Kidney (tissue), 14 donors: ENCODE measurements around the gene INHBB. TPM values are rescaled to one million over a fixed set of nuclear protein-coding genes. Genes with fewer than 3 reads are reported as not detected.

Source experiments
- DNase-seq, 5 donors: peaks; one replicate each; pipeline ENCODE4 v3.0.0-alpha.2; 2013 to 2020
- FAIRE-seq: peaks from 2 replicates; lab custom pipeline; 2012; peaks lifted over from hg19 to GRCh38; lab: Jason Lieb, UNC
- H3K27ac ChIP-seq, 2 donors: one replicate each; pipeline ENCODE4 v1.7.0; 2013; ENCODE audit warnings: low read depth in 2 of 2, low read length in 2 of 2, inconsistent platforms in 1 of 2
- H3K27me3 ChIP-seq: one replicate; pipeline ENCODE4 v1.7.1; 2013; ENCODE audit warnings: low read length, inconsistent platforms; ENCODE audit not compliant: control insufficient read depth, insufficient read depth
- H3K36me3 ChIP-seq, 3 donors: one replicate each; pipeline versions ENCODE4 v1.7.0 to v1.7.1; 2013; ENCODE audit warnings: low read length in 3 of 3, control low read depth in 1 of 3, inconsistent platforms in 1 of 3; ENCODE audit not compliant: insufficient read depth in 3 of 3, control insufficient read depth in 2 of 3
- H3K4me1 ChIP-seq, 3 donors: one replicate each; pipeline versions ENCODE4 v1.7.0 to v1.7.1; 2013; ENCODE audit warnings: low read length in 3 of 3, inconsistent platforms in 1 of 3, low read depth in 1 of 3; ENCODE audit not compliant: control insufficient read depth in 2 of 3, insufficient read depth in 2 of 3
- H3K4me3 ChIP-seq, 3 donors: one replicate each; pipeline versions ENCODE4 v1.7.0 to v1.8.1; 2013; ENCODE audit warnings: low read length in 3 of 3, control low read depth in 1 of 3, inconsistent platforms in 1 of 3
- H3K9ac ChIP-seq, 3 donors: one replicate each; pipeline versions ENCODE4 v1.7.0 to v1.7.1; 2013; ENCODE audit warnings: low read length in 3 of 3, control low read depth in 1 of 3, inconsistent platforms in 1 of 3
- H3K9me3 ChIP-seq, 3 donors: one replicate each; pipeline versions ENCODE4 v1.7.0 to v1.7.1; 2013; ENCODE audit warnings: low read length in 3 of 3, control low read depth in 1 of 3, inconsistent platforms in 1 of 3; ENCODE audit not compliant: control insufficient read depth in 2 of 3, insufficient read depth in 1 of 3
- CTCF ChIP-seq: IDR thresholded peaks from 3 replicates; pipeline ENCODE4 v1.5.1; 2012; ENCODE audit warnings: mild to moderate bottlenecking, moderate library complexity, borderline replicate concordance; ENCODE audit not compliant: insufficient read depth; ENCODE audit errors: extremely low read depth
- intact Hi-C: fragments of 100-400 bp; cut with DNase I; formaldehyde crosslinking; loops from one replicate; pipeline ENCODE4 v1.11.1; 2022
- polyA plus RNA-seq: library from polyadenylated mRNA; stranded (reverse); fragments of 350-450 nt; fragmentation: Illumina TruSeq; extraction: RNeasy Lipid Tissue Mini Kit (QIAGEN cat#74804); gene quantifications from one replicate; pipeline ENCODE4 v1.2.3, GENCODE V29; 2014; ENCODE audit warnings: low read depth, low replicate concordance; ENCODE audit not compliant: insufficient read depth
- total RNA-seq: library from RNA; stranded (reverse); fragmentation: NEBNext Ultra II Directional; extraction: Animal tissue kit (Norgen Biotek cat#: 25700); gene quantifications from one replicate; pipeline ENCODE4 v1.2.1, GENCODE V29; 2021
- donor health status: control.
- donor health status: control.
- donor health status: control.
- donor health status: control.
- donor health status: control.
- donor health status: DM: yes; HTN: yes; CAD: no.
- donor health status: Normal renal cell carcinoma (clear cell type).

Gene INHBB
- total and polyA plus RNA-seq, 2 donors from 2014 or later, result 0.49 to 3.7 TPM

- no peak for FAIRE-seq
- no peaks in the 10 kb centered on the region for H3K27me3 ChIP-seq
- no peak overlapping the region for H3K4me3 ChIP-seq
- intact Hi-C loops, result no loop called here
- no peaks in the 10 kb centered on the region for H3K4me1 ChIP-seq
- no peak for TF ChIP-seq CTCF
- H3K9ac ChIP-seq, result no peak overlapping the region
- no peak overlapping the region for H3K27ac ChIP-seq
- no peaks in the 10 kb centered on the region for H3K36me3 ChIP-seq
- H3K9me3 ChIP-seq, result no peaks in the 10 kb centered on the region
- peak in 1 of 5 donors; percentile 30 for DNase-seq
Observed at GRCh38 chr2:120373424-120373823, 27.5 kb downstream of the INHBB start.

- no peaks in the 10 kb centered on the region for H3K9me3 ChIP-seq
- TF ChIP-seq CTCF, result no peak
- DNase-seq, result peak in 1 of 5 donors; percentile 35
- FAIRE-seq, result no peak
- H3K27me3 ChIP-seq, result no peaks in the 10 kb centered on the region
- intact Hi-C loops, result no loop called here
- no peaks in the 10 kb centered on the region for H3K4me1 ChIP-seq
- H3K4me3 ChIP-seq, result no peak overlapping the region
- H3K36me3 ChIP-seq, result no peaks in the 10 kb centered on the region
- H3K9ac ChIP-seq, result no peak overlapping the region
- no peak overlapping the region for H3K27ac ChIP-seq
Observed at GRCh38 chr2:120374821-120375220, 28.9 kb downstream of the INHBB start.

GRCh38 chr2:120375251-120376020 is 29.5 kb downstream of the INHBB start:
- no peak overlapping the region for H3K4me3 ChIP-seq
- no peak for TF ChIP-seq CTCF
- no peak overlapping the region for H3K27ac ChIP-seq
- DNase-seq (no peak), FAIRE-seq (no peak)
- no peaks in the 10 kb centered on the region for H3K27me3 ChIP-seq
- intact Hi-C loops, result no loop called here
- H3K36me3 ChIP-seq, result no peaks in the 10 kb centered on the region
- no peaks in the 10 kb centered on the region for H3K4me1 ChIP-seq
- H3K9ac ChIP-seq, result no peak overlapping the region
- no peaks in the 10 kb centered on the region for H3K9me3 ChIP-seq
